ENCODE data around the gene PDE4D. TPM values are rescaled to one million over a fixed set of nuclear protein-coding genes. Genes with fewer than 3 reads are reported as not detected.

PDE4D gene
- total RNA-seq, 1 experiment from 2014 or later, result 3.3 TPM

DNA sequence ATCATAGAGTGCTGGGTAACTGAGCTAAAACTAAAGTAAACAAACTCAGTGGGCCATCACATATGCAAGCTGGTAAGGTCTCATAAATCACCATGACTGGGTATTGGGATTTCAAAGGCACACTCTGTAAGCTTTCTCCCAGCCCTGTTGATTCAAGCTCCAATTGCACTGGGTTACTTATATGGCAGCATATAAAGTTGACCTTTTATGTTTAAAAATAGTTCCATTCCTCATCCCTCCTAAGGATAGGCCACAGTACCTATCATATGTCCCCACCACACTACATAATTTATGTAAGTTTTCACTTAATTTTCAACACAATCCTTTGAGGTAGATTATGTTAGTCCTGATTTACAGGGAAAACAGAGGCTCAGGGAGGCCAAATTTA lies 872.2 kb downstream of the PDE4D start (continued):
- TF ChIP-seq, protein P1, sequence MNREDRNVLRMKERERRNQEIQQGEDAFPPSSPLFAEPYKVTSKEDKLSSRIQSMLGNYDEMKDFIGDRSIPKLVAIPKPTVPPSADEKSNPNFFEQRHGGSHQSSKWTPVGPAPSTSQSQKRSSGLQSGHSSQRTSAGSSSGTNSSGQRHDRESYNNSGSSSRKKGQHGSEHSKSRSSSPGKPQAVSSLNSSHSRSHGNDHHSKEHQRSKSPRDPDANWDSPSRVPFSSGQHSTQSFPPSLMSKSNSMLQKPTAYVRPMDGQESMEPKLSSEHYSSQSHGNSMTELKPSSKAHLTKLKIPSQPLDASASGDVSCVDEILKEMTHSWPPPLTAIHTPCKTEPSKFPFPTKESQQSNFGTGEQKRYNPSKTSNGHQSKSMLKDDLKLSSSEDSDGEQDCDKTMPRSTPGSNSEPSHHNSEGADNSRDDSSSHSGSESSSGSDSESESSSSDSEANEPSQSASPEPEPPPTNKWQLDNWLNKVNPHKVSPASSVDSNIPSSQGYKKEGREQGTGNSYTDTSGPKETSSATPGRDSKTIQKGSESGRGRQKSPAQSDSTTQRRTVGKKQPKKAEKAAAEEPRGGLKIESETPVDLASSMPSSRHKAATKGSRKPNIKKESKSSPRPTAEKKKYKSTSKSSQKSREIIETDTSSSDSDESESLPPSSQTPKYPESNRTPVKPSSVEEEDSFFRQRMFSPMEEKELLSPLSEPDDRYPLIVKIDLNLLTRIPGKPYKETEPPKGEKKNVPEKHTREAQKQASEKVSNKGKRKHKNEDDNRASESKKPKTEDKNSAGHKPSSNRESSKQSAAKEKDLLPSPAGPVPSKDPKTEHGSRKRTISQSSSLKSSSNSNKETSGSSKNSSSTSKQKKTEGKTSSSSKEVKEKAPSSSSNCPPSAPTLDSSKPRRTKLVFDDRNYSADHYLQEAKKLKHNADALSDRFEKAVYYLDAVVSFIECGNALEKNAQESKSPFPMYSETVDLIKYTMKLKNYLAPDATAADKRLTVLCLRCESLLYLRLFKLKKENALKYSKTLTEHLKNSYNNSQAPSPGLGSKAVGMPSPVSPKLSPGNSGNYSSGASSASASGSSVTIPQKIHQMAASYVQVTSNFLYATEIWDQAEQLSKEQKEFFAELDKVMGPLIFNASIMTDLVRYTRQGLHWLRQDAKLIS (CRISPR knock-in tag; IDR thresholded peaks at IDR 0.05; ENCODE audit: borderline replicate concordance), result no peak
- TF ChIP-seq TEAD1 (CRISPR knock-in tag; IDR thresholded peaks at IDR 0.05) (no peak), ZBTB21 (CRISPR knock-in tag; IDR thresholded peaks at IDR 0.05; ENCODE audit: borderline replicate concordance) (no peak), ELF4 (CRISPR knock-in tag; IDR thresholded peaks at IDR 0.05; ENCODE audit: low read depth) (no peak), ZNF138 (CRISPR knock-in tag; conservative IDR thresholded peaks at IDR 0.05) (no peak)
- TF ChIP-seq, protein P2, sequence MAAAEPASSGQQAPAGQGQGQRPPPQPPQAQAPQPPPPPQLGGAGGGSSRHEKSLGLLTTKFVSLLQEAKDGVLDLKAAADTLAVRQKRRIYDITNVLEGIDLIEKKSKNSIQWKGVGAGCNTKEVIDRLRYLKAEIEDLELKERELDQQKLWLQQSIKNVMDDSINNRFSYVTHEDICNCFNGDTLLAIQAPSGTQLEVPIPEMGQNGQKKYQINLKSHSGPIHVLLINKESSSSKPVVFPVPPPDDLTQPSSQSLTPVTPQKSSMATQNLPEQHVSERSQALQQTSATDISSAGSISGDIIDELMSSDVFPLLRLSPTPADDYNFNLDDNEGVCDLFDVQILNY (CRISPR knock-in tag; IDR thresholded peaks at IDR 0.05), result no peak
- TF ChIP-seq, protein P3, sequence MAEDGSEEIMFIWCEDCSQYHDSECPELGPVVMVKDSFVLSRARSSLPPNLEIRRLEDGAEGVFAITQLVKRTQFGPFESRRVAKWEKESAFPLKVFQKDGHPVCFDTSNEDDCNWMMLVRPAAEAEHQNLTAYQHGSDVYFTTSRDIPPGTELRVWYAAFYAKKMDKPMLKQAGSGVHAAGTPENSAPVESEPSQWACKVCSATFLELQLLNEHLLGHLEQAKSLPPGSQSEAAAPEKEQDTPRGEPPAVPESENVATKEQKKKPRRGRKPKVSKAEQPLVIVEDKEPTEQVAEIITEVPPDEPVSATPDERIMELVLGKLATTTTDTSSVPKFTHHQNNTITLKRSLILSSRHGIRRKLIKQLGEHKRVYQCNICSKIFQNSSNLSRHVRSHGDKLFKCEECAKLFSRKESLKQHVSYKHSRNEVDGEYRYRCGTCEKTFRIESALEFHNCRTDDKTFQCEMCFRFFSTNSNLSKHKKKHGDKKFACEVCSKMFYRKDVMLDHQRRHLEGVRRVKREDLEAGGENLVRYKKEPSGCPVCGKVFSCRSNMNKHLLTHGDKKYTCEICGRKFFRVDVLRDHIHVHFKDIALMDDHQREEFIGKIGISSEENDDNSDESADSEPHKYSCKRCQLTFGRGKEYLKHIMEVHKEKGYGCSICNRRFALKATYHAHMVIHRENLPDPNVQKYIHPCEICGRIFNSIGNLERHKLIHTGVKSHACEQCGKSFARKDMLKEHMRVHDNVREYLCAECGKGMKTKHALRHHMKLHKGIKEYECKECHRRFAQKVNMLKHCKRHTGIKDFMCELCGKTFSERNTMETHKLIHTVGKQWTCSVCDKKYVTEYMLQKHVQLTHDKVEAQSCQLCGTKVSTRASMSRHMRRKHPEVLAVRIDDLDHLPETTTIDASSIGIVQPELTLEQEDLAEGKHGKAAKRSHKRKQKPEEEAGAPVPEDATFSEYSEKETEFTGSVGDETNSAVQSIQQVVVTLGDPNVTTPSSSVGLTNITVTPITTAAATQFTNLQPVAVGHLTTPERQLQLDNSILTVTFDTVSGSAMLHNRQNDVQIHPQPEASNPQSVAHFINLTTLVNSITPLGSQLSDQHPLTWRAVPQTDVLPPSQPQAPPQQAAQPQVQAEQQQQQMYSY (CRISPR knock-in tag; IDR thresholded peaks at IDR 0.05), result no peak

DNA sequence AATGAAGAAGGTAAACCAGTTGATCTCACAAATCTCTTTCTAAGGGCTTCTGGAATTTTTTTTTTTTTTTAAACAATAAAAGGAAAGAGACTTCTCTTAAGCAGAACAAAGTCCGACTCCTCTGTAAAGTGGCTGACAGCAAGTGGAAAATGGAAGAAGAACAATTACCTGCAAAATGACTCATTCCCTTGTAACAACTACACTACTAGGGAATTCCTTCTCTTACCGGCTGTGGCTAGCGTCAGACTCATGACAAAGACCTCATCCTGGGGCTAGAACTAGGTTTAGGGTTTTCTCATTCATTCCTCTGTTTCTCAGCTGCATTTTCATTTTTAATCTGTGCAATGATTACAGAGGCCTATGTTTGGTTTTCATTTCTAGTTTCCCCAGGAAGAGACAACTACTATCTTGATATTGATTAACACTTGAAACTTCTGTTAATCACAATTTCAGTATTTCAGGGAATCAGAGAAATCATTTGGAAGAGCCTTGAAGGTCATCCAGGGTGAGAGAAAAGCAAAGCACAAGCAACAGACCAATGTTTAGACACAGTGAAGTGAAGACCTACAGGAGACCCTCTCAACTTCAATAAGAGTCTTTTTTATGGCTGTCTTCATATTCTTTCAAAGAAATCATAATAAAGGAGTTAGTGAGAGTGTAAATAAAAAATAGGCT lies 872.8 kb downstream of the PDE4D start:
- H3K4me3 Mint-ChIP-seq, result no peak overlapping the region
- no peak for DNase-seq (ENCODE audit: low spot score)
- CTCF ChIA-PET, result interaction anchor here (0.8 to 1.4 kb wide), 3 partner anchors 14 to 129 kb away, joined by 3 to 4 read pairs (median 3); no protein-coding TSS in a partner anchor
- no peaks in the 10 kb centered on the region for H3K36me3 Mint-ChIP-seq
- no peaks in the 10 kb centered on the region for H3K27me3 Mint-ChIP-seq (ENCODE audit: low read depth)
- no peaks in the 10 kb centered on the region for H3K9me3 Mint-ChIP-seq
- H3K4me1 Mint-ChIP-seq, result peaks cover 10% of the 10 kb centered on the region
- peak; percentile 81 for ATAC-seq
- POLR2A ChIA-PET, result interaction anchor here (0.5 kb wide), 1 partner anchor 11 kb away, joined by 8 read pairs; no protein-coding TSS in a partner anchor
- peak overlapping the region; percentile 9 for H3K27ac Mint-ChIP-seq
- TF ChIP-seq, protein P4, sequence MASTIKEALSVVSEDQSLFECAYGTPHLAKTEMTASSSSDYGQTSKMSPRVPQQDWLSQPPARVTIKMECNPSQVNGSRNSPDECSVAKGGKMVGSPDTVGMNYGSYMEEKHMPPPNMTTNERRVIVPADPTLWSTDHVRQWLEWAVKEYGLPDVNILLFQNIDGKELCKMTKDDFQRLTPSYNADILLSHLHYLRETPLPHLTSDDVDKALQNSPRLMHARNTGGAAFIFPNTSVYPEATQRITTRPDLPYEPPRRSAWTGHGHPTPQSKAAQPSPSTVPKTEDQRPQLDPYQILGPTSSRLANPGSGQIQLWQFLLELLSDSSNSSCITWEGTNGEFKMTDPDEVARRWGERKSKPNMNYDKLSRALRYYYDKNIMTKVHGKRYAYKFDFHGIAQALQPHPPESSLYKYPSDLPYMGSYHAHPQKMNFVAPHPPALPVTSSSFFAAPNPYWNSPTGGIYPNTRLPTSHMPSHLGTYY (CRISPR knock-in tag; IDR thresholded peaks at IDR 0.05), result no peak
- TF ChIP-seq ZNF219 (CRISPR knock-in tag; IDR thresholded peaks at IDR 0.05; ENCODE audit: borderline replicate concordance), result no peak
- no peak for TF ChIP-seq NR2C2 (CRISPR knock-in tag; IDR thresholded peaks at IDR 0.05)
- TF ChIP-seq JUN (CRISPR knock-in tag; IDR thresholded peaks at IDR 0.05), result no peak
- TF ChIP-seq ETV6 (CRISPR knock-in tag; IDR thresholded peaks at IDR 0.05), result no peak
- TF ChIP-seq, protein P5, sequence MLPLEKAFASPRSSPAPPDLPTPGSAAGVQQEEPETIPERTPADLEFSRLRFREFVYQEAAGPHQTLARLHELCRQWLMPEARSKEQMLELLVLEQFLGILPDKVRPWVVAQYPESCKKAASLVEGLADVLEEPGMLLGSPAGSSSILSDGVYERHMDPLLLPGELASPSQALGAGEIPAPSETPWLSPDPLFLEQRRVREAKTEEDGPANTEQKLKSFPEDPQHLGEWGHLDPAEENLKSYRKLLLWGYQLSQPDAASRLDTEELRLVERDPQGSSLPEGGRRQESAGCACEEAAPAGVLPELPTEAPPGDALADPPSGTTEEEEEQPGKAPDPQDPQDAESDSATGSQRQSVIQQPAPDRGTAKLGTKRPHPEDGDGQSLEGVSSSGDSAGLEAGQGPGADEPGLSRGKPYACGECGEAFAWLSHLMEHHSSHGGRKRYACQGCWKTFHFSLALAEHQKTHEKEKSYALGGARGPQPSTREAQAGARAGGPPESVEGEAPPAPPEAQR (CRISPR knock-in tag; IDR thresholded peaks at IDR 0.05), result no peak
- TF ChIP-seq ZNF416 (CRISPR knock-in tag; IDR thresholded peaks at IDR 0.05), result no peak
- TF ChIP-seq, protein P3 (CRISPR knock-in tag; IDR thresholded peaks at IDR 0.05), result no peak
- TF ChIP-seq GTF2I (CRISPR knock-in tag; conservative IDR thresholded peaks at IDR 0.05), result no peak
- TF ChIP-seq GABPB1 (CRISPR knock-in tag; IDR thresholded peaks at IDR 0.05), result no peak
- no peak for TF ChIP-seq SP1 (CRISPR knock-in tag; conservative IDR thresholded peaks at IDR 0.05)
- TF ChIP-seq ZNF263 (CRISPR knock-in tag; IDR thresholded peaks at IDR 0.05; ENCODE audit: low read depth), result no peak
- no peak for TF ChIP-seq NR3C1 (CRISPR knock-in tag; conservative IDR thresholded peaks at IDR 0.05; ENCODE audit: low read depth)
